H1 (cell line): Measurements from ENCODE around the gene CD151. TPM values are rescaled to one million over a fixed set of nuclear protein-coding genes. Genes with fewer than 3 reads are reported as not detected.

Experiments used
- CTCF ChIA-PET: fragments of 300-600 bp; sonication (Branson Sonifier 250); formaldehyde crosslinking; loops from one replicate; lab custom pipeline; 2021; ENCODE audit not compliant: partially characterized antibody; lab: Charles Lee
- POLR2A ChIA-PET: fragments of 300-600 bp; sonication (Branson Sonifier 250); formaldehyde crosslinking; loops from one replicate; lab custom pipeline; 2021; ENCODE audit warnings: inconsistent platforms; ENCODE audit not compliant: partially characterized antibody; lab: Charles Lee
- DNase-seq, 2 experiments: peaks; one replicate each; pipeline versions ENCODE4 v3.0.0 to v3.0.0-alpha.2; 2010 to 2022; ENCODE audit warnings: low spot score in 2 of 2, low read depth in 1 of 2, mixed read lengths in 1 of 2
- FAIRE-seq: peaks from 2 replicates; lab custom pipeline; 2011; peaks lifted over from hg19 to GRCh38; lab: Jason Lieb, UNC
- H2AFZ ChIP-seq: 2 replicates; pipeline ENCODE4 v1.8.1; 2012; ENCODE audit warnings: low read length, inconsistent platforms
- H2AK5ac ChIP-seq: 2 replicates; pipeline ENCODE4 v1.6.1; 2013; ENCODE audit warnings: low read depth, low read length
- H2BK120ac ChIP-seq: replicated peaks from 2 replicates; pipeline ENCODE3; 2013; ENCODE audit warnings: low read depth, low read length, inconsistent platforms
- H2BK12ac ChIP-seq: 2 replicates; pipeline ENCODE4 v1.6.1; 2013; ENCODE audit warnings: low read depth, low read length
- H2BK15ac ChIP-seq: 2 replicates; pipeline ENCODE4 v1.6.1; 2013; ENCODE audit warnings: low read length
- H2BK20ac ChIP-seq: 2 replicates; pipeline ENCODE4 v1.6.1; 2013; ENCODE audit warnings: low read length
- H2BK5ac ChIP-seq: 2 replicates; pipeline ENCODE4 v1.6.1; 2013; ENCODE audit warnings: low read depth, low read length
- H3K14ac ChIP-seq: 2 replicates; pipeline ENCODE4 v1.6.1; 2013; ENCODE audit warnings: inconsistent platforms; ENCODE audit not compliant: insufficient read length
- H3K18ac ChIP-seq: 2 replicates; pipeline ENCODE4 v1.6.1; 2013; ENCODE audit warnings: low read length; ENCODE audit errors: extremely low read depth
- H3K23ac ChIP-seq: 2 replicates; pipeline ENCODE4 v1.6.1; 2013; ENCODE audit warnings: inconsistent platforms; ENCODE audit not compliant: insufficient read length
- H3K23me2 ChIP-seq: 2 replicates; pipeline ENCODE4 v1.6.1; 2013; ENCODE audit warnings: low read depth, low read length
- H3K27ac ChIP-seq: 2 replicates; pipeline ENCODE4 v1.6.1; 2011; ENCODE audit warnings: low read depth, low read length, inconsistent platforms
- H3K27me3 ChIP-seq, 4 experiments: replicated peaks in 1 of 4; 1 replicate in 1 of 4; 2 replicates in 3 of 4; pipeline versions ENCODE4 v1.6.1 to v1.8.1; 2011 to 2013; ENCODE audit warnings: low read length in 3 of 4, mild to moderate bottlenecking in 3 of 4, inconsistent platforms in 2 of 4, mixed read lengths in 2 of 4, moderate library complexity in 1 of 4; ENCODE audit not compliant: control insufficient read depth in 3 of 4, insufficient read depth in 3 of 4; ENCODE audit errors: extremely low read depth in 1 of 4
- H3K36me3 ChIP-seq, 4 experiments: 2 replicates each; pipeline versions ENCODE4 v1.6.1 to v1.8.1; 2011 to 2013; ENCODE audit warnings: mild to moderate bottlenecking in 4 of 4, low read length in 3 of 4, moderate library complexity in 2 of 4, control low read depth in 1 of 4, inconsistent platforms in 1 of 4; ENCODE audit not compliant: insufficient read depth in 4 of 4, control insufficient read depth in 2 of 4
- H3K4ac ChIP-seq: replicated peaks from 2 replicates; pipeline ENCODE3; 2013; ENCODE audit warnings: low read length, low read depth, mixed read lengths, inconsistent platforms; ENCODE audit not compliant: insufficient read length
- H3K4me1 ChIP-seq, 4 experiments: replicated peaks in 1 of 4; 1 replicate in 1 of 4; 2 replicates in 3 of 4; pipeline versions ENCODE4 v1.6.1 to v1.8.1; 2011 to 2013; ENCODE audit warnings: low read length in 3 of 4, inconsistent platforms in 2 of 4, mixed read lengths in 1 of 4; ENCODE audit not compliant: insufficient read depth in 4 of 4, control insufficient read depth in 3 of 4
- H3K4me2 ChIP-seq, 2 experiments: 2 replicates each; pipeline versions ENCODE4 v1.6.1 to v1.8.1; 2011 to 2013; ENCODE audit warnings: low read depth in 2 of 2, low read length in 2 of 2, control low read depth in 1 of 2, inconsistent platforms in 1 of 2, mild to moderate bottlenecking in 1 of 2; ENCODE audit not compliant: insufficient read depth in 1 of 2
- H3K4me3 ChIP-seq, 4 experiments: fragments of 200-600, 300-600 bp in 1 of 4; sonication (generic), shearing (Covaris generic), sonication (Bioruptor Twin) in 1 of 4; 2 replicates each; pipeline versions ENCODE4 v1.5.1 to v1.8.1; 2011 to 2016; ENCODE audit warnings: low read length in 4 of 4, low read depth in 3 of 4, control low read depth in 2 of 4, inconsistent platforms in 2 of 4, mild to moderate bottlenecking in 2 of 4, mixed read lengths in 1 of 4, moderate library complexity in 1 of 4; ENCODE audit not compliant: insufficient read depth in 2 of 4; ENCODE audit errors: extremely low read depth in 1 of 4
- H3K56ac ChIP-seq: replicated peaks from 2 replicates; pipeline ENCODE3; 2013; ENCODE audit warnings: low read depth, mild to moderate bottlenecking, mixed read lengths, low read length, inconsistent platforms; ENCODE audit not compliant: insufficient read length
- H3K79me1 ChIP-seq: 2 replicates; pipeline ENCODE4 v1.6.1; 2013; ENCODE audit warnings: low read depth, low read length, control low read depth
- H3K79me2 ChIP-seq, 2 experiments: 2 replicates each; pipeline versions ENCODE4 v1.6.1 to v1.8.1; 2012 to 2013; ENCODE audit warnings: low read length in 2 of 2, mild to moderate bottlenecking in 2 of 2, inconsistent platforms in 1 of 2; ENCODE audit not compliant: insufficient read depth in 2 of 2, control insufficient read depth in 1 of 2
- H3K9ac ChIP-seq, 4 experiments: replicated peaks in 1 of 4; 1 replicate in 1 of 4; 2 replicates in 3 of 4; pipeline versions ENCODE4 v1.6.1 to v1.8.1; 2011 to 2013; ENCODE audit warnings: low read depth in 3 of 4, low read length in 3 of 4, control low read depth in 2 of 4, mild to moderate bottlenecking in 2 of 4, moderate library complexity in 2 of 4, inconsistent platforms in 1 of 4; ENCODE audit errors: extremely low read depth in 1 of 4
- H3K9me3 ChIP-seq, 2 experiments: 2 replicates each; pipeline versions ENCODE4 v1.6.1 to v1.8.1; 2012 to 2013; ENCODE audit warnings: mild to moderate bottlenecking in 2 of 2, moderate library complexity in 2 of 2, control low read depth in 1 of 2, inconsistent platforms in 1 of 2, low read depth in 1 of 2, low read length in 1 of 2, mixed read lengths in 1 of 2; ENCODE audit not compliant: insufficient read depth in 2 of 2
- H4K20me1 ChIP-seq, 2 experiments: replicated peaks in 1 of 2; 2 replicates each; pipeline versions ENCODE3 to v1.8.1; 2011 to 2013; ENCODE audit warnings: inconsistent platforms in 2 of 2, low read length in 2 of 2, mild to moderate bottlenecking in 1 of 2; ENCODE audit not compliant: insufficient read depth in 2 of 2, control insufficient read depth in 1 of 2
- H4K5ac ChIP-seq: 2 replicates; pipeline ENCODE4 v1.6.1; 2013; ENCODE audit warnings: low read length, low read depth, mixed read lengths, inconsistent platforms; ENCODE audit not compliant: insufficient read length
- H4K8ac ChIP-seq: 2 replicates; pipeline ENCODE4 v1.8.0; 2013; ENCODE audit warnings: mild to moderate bottlenecking, moderate library complexity, low read length, inconsistent platforms; ENCODE audit not compliant: insufficient read depth; ENCODE audit errors: extremely low read depth
- H4K91ac ChIP-seq: replicated peaks from 2 replicates; pipeline ENCODE3; 2013; ENCODE audit warnings: low read length, mixed read lengths, inconsistent platforms; ENCODE audit not compliant: insufficient read length
- ATF2 ChIP-seq: IDR thresholded peaks from 2 replicates; pipeline ENCODE4 v1.6.1; 2012; ENCODE audit warnings: low read length, inconsistent platforms
- CBX8 ChIP-seq: fragments of 300-800, 300-1000 bp; sonication (generic); IDR thresholded peaks from 2 replicates; pipeline ENCODE4 v1.7.1; 2016; ENCODE audit warnings: low read depth, low read length, borderline replicate concordance
- E2F6 ChIP-seq: IDR thresholded peaks from 2 replicates; pipeline ENCODE4 v1.6.1; 2012; ENCODE audit warnings: inconsistent platforms
- JUN ChIP-seq: IDR thresholded peaks from 2 replicates; pipeline ENCODE4 v1.6.1; 2011; ENCODE audit warnings: low read depth, mild to moderate bottlenecking, improper control_type of control experiment, low read length
- RFX5 ChIP-seq: IDR thresholded peaks from 2 replicates; pipeline ENCODE4 v1.6.1; 2011; ENCODE audit warnings: low read depth, low read length, improper control_type of control experiment, borderline replicate concordance
- SIN3A ChIP-seq, 2 experiments: IDR thresholded peaks in 1 of 2; conservative IDR thresholded peaks in 1 of 2; 2 replicates each; pipeline ENCODE4 v1.6.1; 2011 to 2012; ENCODE audit warnings: low read length in 2 of 2, improper control_type of control experiment in 1 of 2, low read depth in 1 of 2, mild to moderate bottlenecking in 1 of 2
- SRF ChIP-seq: IDR thresholded peaks from 2 replicates; pipeline ENCODE4 v1.6.1; 2011; ENCODE audit warnings: mild to moderate bottlenecking, low read depth, low read length, moderate library complexity
- TAF1 ChIP-seq: IDR thresholded peaks from 2 replicates; pipeline ENCODE4 v1.6.1; 2011; ENCODE audit warnings: mild to moderate bottlenecking, low read depth, low read length
- WGBS, 2 experiments: shearing (Covaris generic) in 1 of 2; methylation state at CpG; one replicate each; pipeline versions ENCODE4 v1.1.6 to v1.1.7; 2013 to 2015; ENCODE audit warnings: low lambda C conversion rate in 2 of 2, mixed read lengths in 2 of 2, inconsistent platforms in 1 of 2, low coverage in 1 of 2, missing lambda C conversion rate in 1 of 2; ENCODE audit not compliant: insufficient replicate concordance in 2 of 2, insufficient coverage in 1 of 2, insufficient read length in 1 of 2; ENCODE audit errors: extremely low coverage in 1 of 2, missing lambda C conversion rate in 1 of 2; 5-methylcytosine and 5-hydroxymethylcytosine counted together
- polyA plus RNA-seq, 7 experiments: library from polyadenylated mRNA; depleted of rRNA in 3 of 7; stranded (reverse) in 5 of 7; unstranded in 2 of 7; fragments of >200 nt in 5 of 7; fragments of 200-250 nt in 2 of 7; gene quantifications; 1 replicate in 5 of 7; 2 replicates in 1 of 7; 4 replicates in 1 of 7; pipeline versions ENCODE4 v1.2.1 to v1.2.3, GENCODE V29; 2011 to 2013; ENCODE audit warnings: missing spikeins in 2 of 7, mixed read lengths in 2 of 7
- total RNA-seq: library from RNA; stranded (reverse); fragmentation: NEBNext Ultra II Directional; extraction: Animal tissue kit (Norgen Biotek cat#: 25700); gene quantifications from 2 replicates; pipeline ENCODE4 v1.2.1, GENCODE V29; 2021

Gene CD151
- total and polyA plus RNA-seq, 2 of the 8 experiments (the other 6 are each of a cell fraction or from before 2014, with no cell fraction given): 101 to 212 TPM

- TF ChIP-seq TAF1 (no peak), JUN (no peak), SRF (no peak), RFX5 (no peak), CBX8 (no peak), SIN3A (conservative IDR thresholded peaks at IDR 0.05 in 1 of 2, IDR thresholded peaks at IDR 0.05 in 1 of 2; ENCODE audit: low read depth in 1 of 2, low read length in 2 of 2) (no peak), ATF2 (no peak), E2F6 (no peak)
- TF ChIP-seq, all 59 proteins: peak for 0
- peaks cover 3% of the 10 kb centered on the region; the same call in 1 of the 2 replicates for H3K79me1 ChIP-seq
- H3K56ac ChIP-seq: no peak overlapping the region
- no peak overlapping the region for H3K4ac ChIP-seq
- no peak overlapping the region for H4K91ac ChIP-seq
- H2AK5ac ChIP-seq: no peak overlapping the region
- no peak overlapping the region for H3K4me3 ChIP-seq
- H4K20me1 ChIP-seq: peaks cover 2 to 10% of the 10 kb centered on the region in 2 experiments
- no peak overlapping the region for H3K14ac ChIP-seq
- H3K9ac ChIP-seq: no peak overlapping the region
- H3K36me3 ChIP-seq: peaks cover 0 to 9% (median 0%) of the 10 kb centered on the region in 4 experiments; a peak in 2 of 8 replicates
- H2BK15ac ChIP-seq: no peak overlapping the region
- no peaks in the 10 kb centered on the region for H3K27me3 ChIP-seq
- no peaks in the 10 kb centered on the region for H3K79me2 ChIP-seq
- no peak overlapping the region for H2BK120ac ChIP-seq
- ChIA-PET POLR2A (interaction anchor here (0.6 to 53.0 kb wide), 6 partner anchors 8 to 235 kb away, joined by 3 to 1917 read pairs (median 6); partner anchors contain the start of genes CD151, CRACR2B, PNPLA2 and POLR2L), CTCF (interaction anchor here (1.0 kb wide), 1 partner anchor 9 kb away, joined by 3 read pairs; no protein-coding TSS in a partner anchor)
- no peak overlapping the region for H4K8ac ChIP-seq
- H4K5ac ChIP-seq: no peak overlapping the region
- FAIRE-seq: no peak
- no peak overlapping the region for H2AFZ ChIP-seq
- H3K18ac ChIP-seq: no peak overlapping the region
- no peak overlapping the region for H2BK20ac ChIP-seq
- no peak overlapping the region for H3K27ac ChIP-seq
- no peak overlapping the region for H3K4me2 ChIP-seq
- H3K9me3 ChIP-seq: no peaks in the 10 kb centered on the region
- no peaks in the 10 kb centered on the region; the same call in 1 of the 2 replicates for H3K23me2 ChIP-seq
- DNase-seq: no peak
- no peak overlapping the region for H2BK12ac ChIP-seq
- H3K4me1 ChIP-seq: peaks cover 0 to 22% (median 13%) of the 10 kb centered on the region in 4 experiments; a peak in 6 of 7 replicates
- H2BK5ac ChIP-seq: no peak overlapping the region
- no peak overlapping the region for H3K23ac ChIP-seq
- WGBS, 2 experiments: 86% methylated on average over 18 of the region's 28 CpGs; no CpG with 5 or more reads in 1 of the 2 experiments
Observed at GRCh38 chr11:788009-788640, 44.6 kb upstream of the CD151 start.
